GM19463 (cell line): ENCODE measurements around the gene SCRN3.
"Not testable (repeated sequence)": the region's sequence is repeated elsewhere in the genome, so short reads cannot be mapped to it uniquely, and the experiment has no call there.

Experiments used
- ATAC-seq: cut with Tn5 transposase; IDR thresholded peaks from one replicate; pipeline ENCODE4 v1.9.1; 2021; ENCODE audit warnings: mild to moderate bottlenecking, moderate library complexity; ENCODE audit not compliant: unreplicated experiment

SCRN3 gene

DNA sequence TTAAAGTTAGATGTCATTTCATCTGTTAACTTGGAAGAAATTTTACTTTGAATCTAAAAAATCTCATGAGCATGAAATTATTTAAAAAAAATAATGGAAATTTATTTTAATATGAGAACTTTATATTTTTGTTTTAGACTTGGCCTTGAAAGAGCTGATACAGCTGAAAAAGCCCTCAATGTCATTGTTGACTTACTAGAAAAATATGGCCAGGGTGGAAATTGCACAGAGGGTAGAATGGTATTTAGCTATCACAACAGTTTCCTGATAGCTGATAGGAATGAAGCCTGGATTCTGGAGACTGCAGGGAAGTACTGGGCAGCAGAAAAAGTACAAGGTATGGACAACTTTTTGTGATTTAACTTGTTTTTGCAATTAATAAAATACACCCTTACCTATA is 5.3 kb downstream of the SCRN3 start:
- no peak for ATAC-seq

GRCh38 chr2:174403628-174404027 is 8.1 kb downstream of the SCRN3 start:
- no peak for ATAC-seq

GRCh38 chr2:174410039-174410438 is 14.5 kb downstream of the SCRN3 start:
- not testable (repeated sequence) for ATAC-seq

- ATAC-seq: no peak
Observed at GRCh38 chr2:174412256-174412655, 16.7 kb downstream of the SCRN3 start.

DNA sequence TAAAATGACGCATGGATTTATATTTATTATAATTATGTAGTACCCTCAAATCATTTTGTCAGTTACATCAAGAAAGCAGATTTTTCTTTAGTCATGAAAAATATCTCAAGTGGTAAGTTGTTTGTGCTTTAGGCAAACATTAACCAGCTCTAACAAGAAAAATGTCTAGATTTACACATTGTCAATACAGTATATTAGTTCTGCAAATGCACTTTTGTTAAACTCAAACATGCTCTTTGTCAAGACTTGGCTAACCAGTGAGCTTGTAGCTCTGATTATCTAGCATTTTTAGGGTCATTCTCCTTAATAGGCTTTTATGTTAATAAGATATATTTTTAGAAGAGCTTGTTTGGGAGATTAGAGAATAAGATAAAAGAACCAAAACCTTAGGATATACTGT is 32.7 kb downstream of the SCRN3 start:
- ATAC-seq: no peak

GRCh38 chr2:174430066-174430465 is 34.5 kb downstream of the SCRN3 start:
- no peak for ATAC-seq

DNA sequence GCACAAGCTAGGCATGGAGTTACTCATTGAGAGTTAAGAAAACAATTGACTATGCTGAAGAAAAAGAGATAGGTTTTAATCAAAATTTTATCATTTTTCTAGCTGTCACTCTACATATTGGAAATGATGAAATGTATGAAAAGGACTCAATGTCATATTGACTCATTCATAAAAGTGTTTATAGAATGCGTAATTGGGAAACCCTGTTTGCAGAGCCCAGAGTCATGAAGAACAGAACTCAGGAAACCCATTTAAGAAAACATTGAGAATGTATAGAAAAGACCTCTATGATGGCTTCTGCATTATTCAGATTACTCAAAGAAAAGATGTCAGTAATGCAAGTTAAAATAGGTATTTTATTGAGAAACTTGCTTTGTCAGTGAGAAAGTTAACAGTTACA is 36.4 kb downstream of the SCRN3 start:
- ATAC-seq: no peak

GRCh38 chr2:174436351-174436750 is 40.8 kb downstream of the SCRN3 start:
- ATAC-seq: no peak

- ATAC-seq: no peak
Observed at GRCh38 chr2:174438146-174438886, 42.8 kb downstream of the SCRN3 start.

DNA sequence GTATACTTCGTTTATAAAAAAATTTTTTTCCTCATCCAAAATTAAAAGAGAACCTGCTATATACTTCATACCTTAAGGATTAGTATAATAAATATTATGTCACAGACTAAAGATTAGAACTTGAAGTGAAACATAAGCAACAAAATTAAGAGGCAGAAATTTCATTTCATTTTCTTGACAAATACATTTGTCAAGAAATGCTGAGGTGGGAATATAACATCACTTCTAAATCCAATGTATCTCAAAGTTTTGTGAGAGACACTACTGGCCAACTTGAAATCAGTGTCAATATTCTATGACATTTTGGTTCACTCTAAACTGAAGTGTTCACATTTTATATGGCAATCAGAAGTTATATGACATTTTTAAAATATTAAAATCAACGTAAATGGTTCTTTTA is 43.8 kb downstream of the SCRN3 start:
- no peak for ATAC-seq

GRCh38 chr2:174439950-174440349 is 44.4 kb downstream of the SCRN3 start:
- ATAC-seq: no peak

DNA sequence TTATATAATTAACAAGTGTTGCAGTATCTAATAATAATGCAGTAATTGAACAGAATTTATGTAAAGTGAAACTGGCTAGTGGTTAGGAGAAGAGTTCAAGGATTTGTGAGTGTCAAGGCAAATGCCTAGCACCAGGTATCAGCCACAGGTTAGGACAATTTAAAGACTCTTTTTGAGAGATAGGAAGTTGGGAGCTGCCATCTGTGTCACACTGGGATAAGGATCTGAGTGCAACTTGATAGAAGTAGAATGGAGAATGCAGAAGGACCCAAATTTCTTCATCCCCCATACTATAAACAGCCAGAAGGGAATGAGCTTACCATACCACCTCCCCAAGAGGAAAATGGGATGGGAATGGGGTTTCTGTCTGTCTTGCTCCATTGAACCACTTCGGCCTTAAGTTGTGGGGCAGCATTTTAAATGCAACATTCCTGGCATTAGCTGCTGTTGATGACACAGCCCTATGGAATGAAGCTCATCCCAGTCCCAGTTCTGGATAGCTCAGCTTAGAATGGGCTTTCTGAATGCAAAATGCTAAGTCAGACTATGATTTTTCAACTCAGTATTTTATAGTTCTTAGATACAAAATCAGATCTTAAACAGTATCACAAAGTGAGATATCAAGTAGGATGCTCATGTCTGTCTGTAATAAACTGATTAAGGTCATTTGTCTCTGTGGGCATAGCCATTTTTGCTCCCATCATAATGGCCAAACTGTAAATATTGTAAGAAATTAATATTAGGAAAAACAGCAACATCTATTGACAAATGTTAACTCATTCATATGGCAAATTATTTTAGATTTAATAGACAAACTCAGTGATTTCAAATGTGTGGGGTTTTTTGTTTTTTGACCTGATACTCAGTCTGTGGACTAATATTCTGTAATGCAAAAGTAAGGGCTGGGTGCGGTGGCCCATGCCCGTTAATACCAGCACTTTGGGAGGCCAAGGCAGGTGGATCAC is 47.3 kb downstream of the SCRN3 start:
- ATAC-seq: no peak

DNA sequence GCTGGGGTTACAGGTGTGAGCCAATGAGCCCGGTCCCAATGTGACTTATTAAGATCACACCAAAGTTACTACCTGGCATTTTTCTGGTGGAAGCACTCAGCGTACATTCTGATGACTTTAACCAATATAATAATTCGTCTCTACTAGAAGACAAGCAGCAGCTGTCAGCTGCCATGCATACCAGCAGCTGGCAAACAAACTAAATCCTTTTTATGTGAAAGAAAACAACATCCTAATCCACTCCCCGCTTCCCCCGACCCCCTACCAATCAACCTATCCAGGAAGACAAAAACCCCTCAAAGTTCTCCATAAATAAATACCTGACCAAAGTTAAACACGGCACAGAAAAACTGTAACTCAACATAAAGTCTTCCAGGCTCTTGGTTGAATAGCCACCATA is 49.2 kb downstream of the SCRN3 start:
- ATAC-seq: no peak

DNA sequence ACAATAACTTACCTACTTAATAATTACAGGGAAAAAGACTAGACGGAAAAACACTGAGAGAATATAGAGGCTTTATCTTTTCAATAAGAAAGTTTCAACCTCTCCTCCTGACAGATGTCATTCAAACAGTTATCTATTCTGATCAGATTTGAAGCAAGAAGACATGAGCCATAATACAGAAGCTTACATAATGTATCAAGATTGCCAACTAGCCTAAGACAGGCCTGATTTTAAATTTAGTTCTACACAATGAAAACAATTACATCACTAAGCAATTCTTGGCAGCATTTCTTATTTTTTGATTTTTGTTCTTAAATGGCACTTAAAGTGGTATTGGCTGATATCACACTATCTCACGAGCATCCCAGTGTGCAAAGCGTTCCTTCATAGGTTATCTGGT is 49.7 kb downstream of the SCRN3 start:
- ATAC-seq: no peak

DNA sequence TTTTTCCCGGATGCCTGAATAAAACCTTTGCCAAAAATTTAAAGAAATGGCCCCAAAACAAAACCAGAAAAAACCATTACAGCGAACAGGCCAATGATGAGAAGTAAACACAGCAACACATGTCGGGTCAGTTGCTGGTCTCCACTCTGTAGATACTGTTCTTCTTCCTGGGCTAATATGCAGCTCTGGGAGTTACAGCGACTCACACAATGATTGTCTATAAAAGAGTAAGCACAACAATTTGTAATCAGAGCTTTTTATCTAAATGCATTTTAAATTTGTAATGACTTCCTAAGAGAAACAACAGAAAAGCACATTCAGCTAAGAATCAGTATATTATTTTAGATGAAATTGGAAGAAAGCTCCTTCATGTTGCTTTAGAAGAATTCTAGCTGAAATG is 51.0 kb downstream of the SCRN3 start:
- ATAC-seq: no peak

GRCh38 chr2:174449033-174449432 is 53.5 kb downstream of the SCRN3 start:
- no peak for ATAC-seq

GRCh38 chr2:174450021-174450816 is 54.7 kb downstream of the SCRN3 start:
- no peak for ATAC-seq

GRCh38 chr2:174454566-174454965 is 59.0 kb downstream of the SCRN3 start:
- ATAC-seq: no peak

- ATAC-seq: no peak
Observed at GRCh38 chr2:174461221-174461620, 65.7 kb downstream of the SCRN3 start.

GRCh38 chr2:174465327-174465726 is 69.8 kb downstream of the SCRN3 start:
- ATAC-seq: no peak

- ATAC-seq: no peak
Observed at GRCh38 chr2:174473796-174474195, 78.3 kb downstream of the SCRN3 start.
